Measurements from ENCODE around the gene RAB36.

Gene RAB36

GRCh38 chr22:23193196-23193827 is 48.0 kb downstream of the RAB36 start:
- peaks cover 16% of the 10 kb centered on the region for H3K36me3 ChIP-seq (replicated peaks)
- TF ChIP-seq CTCF (IDR thresholded peaks at IDR 0.05; ENCODE audit: low read depth, low read length, missing control alignments), result no peak
- no peak for DNase-seq
- no peak overlapping the region for H3K4me3 ChIP-seq (ENCODE audit: low read depth, low read length)
- H3K27me3 ChIP-seq (replicated peaks), result no peaks in the 10 kb centered on the region
- in situ Hi-C loops (cut with HindIII; ENCODE audit: low pct_ligation_motif_present, low sequenced_read_pairs), result no loop called here
- peak overlapping the region; percentile 27 for H3K27ac ChIP-seq

DNA sequence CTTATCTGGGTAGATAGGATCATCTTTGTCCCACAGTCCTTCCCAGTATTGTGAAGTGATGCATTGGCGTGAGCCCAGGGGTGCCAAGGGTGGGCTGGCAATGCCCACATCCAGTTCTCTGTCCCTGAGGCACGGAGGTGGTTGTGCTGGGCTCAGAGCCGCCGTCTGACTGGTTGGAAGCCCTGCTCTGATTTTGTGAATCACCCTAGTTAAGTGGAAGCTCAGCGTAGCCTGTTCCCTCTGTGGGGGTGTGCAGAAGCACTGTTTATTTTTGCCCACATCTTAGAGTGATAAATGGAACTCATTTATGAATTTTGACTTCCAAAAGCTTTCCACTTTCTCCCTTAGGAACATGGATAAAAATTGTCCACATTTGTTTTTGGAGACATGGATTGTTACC is 48.6 kb downstream of the RAB36 start:
- in situ Hi-C loops (cut with HindIII; ENCODE audit: low pct_ligation_motif_present, low sequenced_read_pairs), result no loop called here
- Histone ChIP-seq H3K27me3 (replicated peaks) (no peaks in the 10 kb centered on the region), H3K36me3 (replicated peaks) (peaks cover 15% of the 10 kb centered on the region), H3K27ac (no peak overlapping the region), H3K4me3 (ENCODE audit: low read depth, low read length) (no peak overlapping the region)
- DNase-seq, result no peak
- no peak for TF ChIP-seq CTCF (IDR thresholded peaks at IDR 0.05; ENCODE audit: low read depth, low read length, missing control alignments)

DNA sequence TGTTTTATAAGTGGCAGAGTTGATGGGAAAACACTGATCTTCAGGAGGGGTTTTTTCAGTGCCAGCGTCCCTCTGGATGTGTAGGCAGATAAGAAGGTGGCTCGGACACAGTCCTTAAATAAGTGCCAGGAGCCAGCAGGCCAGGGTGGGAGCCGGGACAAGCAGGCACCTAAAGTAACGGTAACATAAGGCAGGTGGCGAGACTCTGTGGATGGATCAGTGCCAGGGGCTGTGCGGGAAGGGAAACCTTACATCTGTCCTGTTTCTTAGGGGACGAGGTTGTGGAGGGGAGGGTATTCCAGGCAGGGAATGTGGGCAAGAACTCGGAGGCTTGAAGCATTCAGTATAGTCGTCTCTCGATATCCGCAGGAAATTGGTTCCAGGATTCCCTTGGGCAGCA is 50.9 kb downstream of the RAB36 start:
- H3K27ac ChIP-seq, result peak overlapping the region; percentile 5
- H3K27me3 ChIP-seq (replicated peaks), result no peaks in the 10 kb centered on the region
- peaks cover 15% of the 10 kb centered on the region for H3K36me3 ChIP-seq (replicated peaks)
- no peak for TF ChIP-seq CTCF (IDR thresholded peaks at IDR 0.05; ENCODE audit: low read depth, low read length, missing control alignments)
- no peak for DNase-seq
- H3K4me3 ChIP-seq (ENCODE audit: low read depth, low read length), result no peak overlapping the region
- in situ Hi-C loops (cut with HindIII; ENCODE audit: low pct_ligation_motif_present, low sequenced_read_pairs), result no loop called here

DNA sequence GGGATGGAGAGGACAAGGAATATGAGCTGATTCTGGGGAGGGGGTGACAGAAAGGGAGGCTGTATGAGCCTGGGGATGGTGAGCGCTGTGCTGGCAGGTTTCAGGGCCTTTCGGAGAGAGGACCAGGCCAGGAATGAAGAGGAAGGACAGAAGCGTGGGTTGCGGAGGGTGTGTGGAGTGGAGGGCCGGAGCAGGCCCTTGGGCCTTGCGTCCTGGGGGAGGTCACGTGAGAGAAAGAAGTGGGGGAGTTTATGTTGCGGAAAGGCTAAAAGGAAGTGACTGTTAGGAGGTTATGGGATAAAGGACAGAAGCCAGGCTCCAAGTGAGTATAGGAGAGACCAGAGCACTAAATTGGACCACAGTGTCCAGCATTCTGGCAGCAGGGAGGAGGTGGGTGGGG is 52.6 kb downstream of the RAB36 start:
- no peak for TF ChIP-seq CTCF (IDR thresholded peaks at IDR 0.05; ENCODE audit: low read depth, low read length, missing control alignments)
- H3K4me3 ChIP-seq (ENCODE audit: low read depth, low read length), result no peak overlapping the region
- H3K27ac ChIP-seq, result no peak overlapping the region
- in situ Hi-C loops (cut with HindIII; ENCODE audit: low pct_ligation_motif_present, low sequenced_read_pairs), result no loop called here
- no peak for DNase-seq
- H3K36me3 ChIP-seq (replicated peaks), result peaks cover 6% of the 10 kb centered on the region
- no peaks in the 10 kb centered on the region for H3K27me3 ChIP-seq (replicated peaks)

DNA sequence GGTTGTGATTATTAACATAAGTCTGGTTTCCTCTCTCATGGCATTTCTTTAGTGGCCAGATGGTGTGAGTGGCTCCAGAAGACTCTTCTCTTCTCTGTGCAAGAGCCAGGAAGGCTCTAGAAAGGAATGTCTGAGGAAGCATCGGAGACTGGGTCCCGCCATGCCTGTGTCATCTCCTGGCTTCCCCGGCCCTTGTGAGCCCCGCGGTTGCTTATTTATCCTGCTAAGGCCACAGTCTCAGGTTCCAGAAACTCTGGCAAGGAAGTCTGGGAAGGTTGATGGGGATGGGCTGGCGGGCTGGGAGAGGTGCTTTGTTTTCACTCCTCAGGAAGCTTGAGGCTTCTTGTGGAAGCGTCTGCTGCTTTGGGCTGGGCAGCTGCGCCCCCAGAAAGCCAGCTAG is 53.9 kb downstream of the RAB36 start:
- peak overlapping the region; percentile 3 for H3K27ac ChIP-seq
- H3K4me3 ChIP-seq (ENCODE audit: low read depth, low read length), result no peak overlapping the region
- no peak for DNase-seq
- H3K27me3 ChIP-seq (replicated peaks), result no peaks in the 10 kb centered on the region
- TF ChIP-seq CTCF (IDR thresholded peaks at IDR 0.05; ENCODE audit: low read depth, low read length, missing control alignments), result no peak
- H3K36me3 ChIP-seq (replicated peaks), result peaks cover 9% of the 10 kb centered on the region
- in situ Hi-C loops (cut with HindIII; ENCODE audit: low pct_ligation_motif_present, low sequenced_read_pairs), result no loop called here

- Histone ChIP-seq H3K4me3 (ENCODE audit: low read depth, low read length) (no peak overlapping the region), H3K27ac (no peak overlapping the region), H3K36me3 (replicated peaks) (peaks cover 12% of the 10 kb centered on the region), H3K27me3 (replicated peaks) (no peaks in the 10 kb centered on the region)
- in situ Hi-C loops (cut with HindIII; ENCODE audit: low pct_ligation_motif_present, low sequenced_read_pairs), result no loop called here
- no peak for TF ChIP-seq CTCF (IDR thresholded peaks at IDR 0.05; ENCODE audit: low read depth, low read length, missing control alignments)
- DNase-seq, result no peak
These were observed 55.6 kb downstream of the RAB36 start for GRCh38 chr22:23200898-23201297.

All from brain microvascular endothelial cell (primary cell).